Smooth muscle cell (in vitro differentiated cells): Measurements from ENCODE around the gene CFAP100. TPM values are rescaled to one million over a fixed set of nuclear protein-coding genes. Genes with fewer than 3 reads are reported as not detected.

Experiments
- DNase-seq: peaks from one replicate; lab custom pipeline; 2025; ENCODE audit not compliant: unreplicated experiment; lab: John Stamatoyannopoulos, UW
- H2AFZ ChIP-seq: fragments of 200-600 bp; sonication (generic); 2 replicates; pipeline ENCODE4 v1.6.0; 2016; ENCODE audit warnings: antibody characterized with exemption, low read depth, mild to moderate bottlenecking
- H3F3A ChIP-seq: fragments of 200-600 bp; sonication (generic); 2 replicates; pipeline ENCODE4 v1.6.0; 2017; ENCODE audit warnings: antibody characterized with exemption, low read depth
- H3K27ac ChIP-seq: fragments of 200-600 bp; sonication (generic); 2 replicates; pipeline ENCODE4 v1.5.1; 2016; ENCODE audit warnings: low read depth, mild to moderate bottlenecking
- H3K27me3 ChIP-seq: fragments of 200-600 bp; sonication (generic); 2 replicates; pipeline ENCODE4 v1.6.1; 2016; ENCODE audit warnings: low read depth, mild to moderate bottlenecking
- H3K36me3 ChIP-seq: fragments of 200-600 bp; sonication (generic); 2 replicates; pipeline ENCODE4 v1.5.1; 2016; ENCODE audit warnings: low read depth
- H3K4me1 ChIP-seq: fragments of 200-600 bp; sonication (generic); 2 replicates; pipeline ENCODE4 v1.5.1; 2016; ENCODE audit warnings: low read depth
- H3K4me2 ChIP-seq: fragments of 200-600 bp; sonication (generic); 2 replicates; pipeline ENCODE4 v1.6.0; 2016; ENCODE audit warnings: mild to moderate bottlenecking
- H3K4me3 ChIP-seq: fragments of 200-600 bp; sonication (generic); 2 replicates; pipeline ENCODE4 v1.5.1; 2016; ENCODE audit warnings: mild to moderate bottlenecking
- H3K79me2 ChIP-seq: fragments of 200-600 bp; sonication (generic); 2 replicates; pipeline ENCODE4 v1.6.0; 2016; ENCODE audit warnings: low read depth, mild to moderate bottlenecking
- H3K9ac ChIP-seq: fragments of 200-600 bp; sonication (generic); 2 replicates; pipeline ENCODE4 v1.6.0; 2016; ENCODE audit warnings: low read depth
- H3K9me3 ChIP-seq: fragments of 200-600 bp; sonication (generic); replicated peaks from 2 replicates; pipeline ENCODE4 v1.5.1; 2016; ENCODE audit warnings: low read depth
- H4K20me1 ChIP-seq: fragments of 200-600 bp; sonication (generic); 2 replicates; pipeline ENCODE4 v1.6.0; 2016; ENCODE audit warnings: low read depth
- CTCF ChIP-seq: fragments of 200-600 bp; sonication (generic); IDR thresholded peaks from 2 replicates; pipeline ENCODE4 v1.5.1; 2017; ENCODE audit warnings: borderline replicate concordance, mild to moderate bottlenecking, antibody characterized with exemption; ENCODE audit not compliant: insufficient read depth, poor library complexity, severe bottlenecking
- WGBS: methylation state at CpG from one replicate; pipeline ENCODE4 v1.1.7; 2016; ENCODE audit warnings: low lambda C conversion rate; 5-methylcytosine and 5-hydroxymethylcytosine counted together
- polyA plus RNA-seq: library from polyadenylated mRNA; unstranded; fragments of >200 nt; fragmentation: Nextera tagmentation; extraction: Ambion mirVana; gene quantifications from 2 replicates; pipeline ENCODE4 v1.2.1, GENCODE V29; 2016
- total RNA-seq: library from RNA; depleted of rRNA; stranded (reverse); fragments of >200 nt; gene quantifications from 2 replicates; pipeline ENCODE4 v1.2.3, GENCODE V29; 2014

Gene CFAP100
- total and polyA plus RNA-seq, 2 experiments from 2014 or later: not detected

GRCh38 chr3:126479642-126480041 lies 84.9 kb downstream of the CFAP100 start:
- Histone ChIP-seq H3K9me3 (no peaks in the 10 kb centered on the region), H3K4me3 (no peak overlapping the region), H3K36me3 (no peaks in the 10 kb centered on the region), H3F3A (no peaks in the 10 kb centered on the region), H3K4me1 (peaks cover 8% of the 10 kb centered on the region), H2AFZ (no peak overlapping the region), H3K27ac (no peak overlapping the region), H3K79me2 (peaks cover 4% of the 10 kb centered on the region), H3K9ac (no peak overlapping the region), H3K4me2 (no peak overlapping the region), H4K20me1 (peaks cover 5% of the 10 kb centered on the region), H3K27me3 (no peaks in the 10 kb centered on the region)
- no peak for DNase-seq
- 86% methylated on average over 1 of the region's 1 CpG for whole genome bisulfite sequencing
- TF ChIP-seq CTCF: no peak

GRCh38 chr3:126480206-126480605 lies 85.5 kb downstream of the CFAP100 start:
- 94% methylated on average over 4 of the region's 5 CpGs for WGBS
- Histone ChIP-seq H3K79me2 (no peaks in the 10 kb centered on the region), H3K4me1 (peaks cover 5% of the 10 kb centered on the region), H3K4me3 (no peak overlapping the region), H4K20me1 (no peaks in the 10 kb centered on the region), H3K27me3 (no peaks in the 10 kb centered on the region), H3K36me3 (no peaks in the 10 kb centered on the region), H2AFZ (no peak overlapping the region), H3F3A (no peaks in the 10 kb centered on the region), H3K9ac (no peak overlapping the region), H3K9me3 (no peaks in the 10 kb centered on the region), H3K4me2 (no peak overlapping the region), H3K27ac (no peak overlapping the region)
- no peak for DNase-seq
- no peak for TF ChIP-seq CTCF

GRCh38 chr3:126480861-126481260 lies 86.2 kb downstream of the CFAP100 start:
- H2AFZ ChIP-seq: no peak overlapping the region
- no peak overlapping the region for H3K27ac ChIP-seq
- H3K27me3 ChIP-seq: no peaks in the 10 kb centered on the region
- peaks cover 5% of the 10 kb centered on the region for H3K4me1 ChIP-seq
- DNase-seq: no peak
- TF ChIP-seq CTCF: no peak
- WGBS: 95% methylated on average over 8 of the region's 8 CpGs
- no peaks in the 10 kb centered on the region for H3K79me2 ChIP-seq
- no peaks in the 10 kb centered on the region for H3K36me3 ChIP-seq
- H3K9me3 ChIP-seq: no peaks in the 10 kb centered on the region
- no peak overlapping the region for H3K4me3 ChIP-seq
- no peak overlapping the region for H3K9ac ChIP-seq
- no peak overlapping the region for H3K4me2 ChIP-seq
- H3F3A ChIP-seq: no peaks in the 10 kb centered on the region
- H4K20me1 ChIP-seq: no peaks in the 10 kb centered on the region

GRCh38 chr3:126481808-126482502 lies 87.2 kb downstream of the CFAP100 start:
- no peaks in the 10 kb centered on the region for H3K79me2 ChIP-seq
- WGBS: 91% methylated on average over 16 of the region's 16 CpGs
- no peaks in the 10 kb centered on the region for H3K27me3 ChIP-seq
- no peak for DNase-seq
- H3K9me3 ChIP-seq: no peaks in the 10 kb centered on the region
- H3K27ac ChIP-seq: no peak overlapping the region
- H2AFZ ChIP-seq: no peak overlapping the region
- H3K9ac ChIP-seq: no peak overlapping the region
- no peak for TF ChIP-seq CTCF
- H3K36me3 ChIP-seq: no peaks in the 10 kb centered on the region
- H3K4me3 ChIP-seq: no peak overlapping the region
- no peaks in the 10 kb centered on the region for H3K4me1 ChIP-seq
- H3F3A ChIP-seq: no peaks in the 10 kb centered on the region
- H4K20me1 ChIP-seq: no peaks in the 10 kb centered on the region
- H3K4me2 ChIP-seq: no peak overlapping the region
